ENCODE data around the gene DDX31. TPM values are rescaled to one million over a fixed set of nuclear protein-coding genes. Genes with fewer than 3 reads are reported as not detected.

Gene DDX31
- total and polyA plus RNA-seq, 9 of the 15 experiments (the other 6 are each of a cell fraction or from before 2014, with no cell fraction given), result 11.9 to 24.6 (median 22.2) TPM

GRCh38 chr9:132716007-132716406 lies 46.2 kb upstream of the DDX31 start (continued):
- no peak for TF ChIP-seq CTBP1 (IDR thresholded peaks at IDR 0.05; ENCODE audit: borderline replicate concordance)

GRCh38 chr9:132712753-132713152 lies 43.0 kb upstream of the DDX31 start:
- Histone ChIP-seq H3K4me3 (no peak overlapping the region), H3K4me1 (replicated peaks in 1 of 2; ENCODE audit: control insufficient read depth in 2 of 2, insufficient read depth in 2 of 2, low read length in 2 of 2) (peaks cover 0 to 3% of the 10 kb centered on the region in 2 experiments; a peak in 3 of 5 replicates), H3K27me3 (ENCODE audit: control insufficient read depth in 2 of 2, insufficient read depth in 2 of 2, low read length in 2 of 2) (peaks cover 46 to 50% of the 10 kb centered on the region in 2 experiments), H4K20me1 (replicated peaks; ENCODE audit: control insufficient read depth, insufficient read depth, low read length) (peaks cover 4% of the 10 kb centered on the region; the same call in 1 of the 2 replicates), H3K4me2 (ENCODE audit: insufficient read depth, low read length) (no peak overlapping the region), H3K27ac (ENCODE audit: extremely low read depth, low read depth, low read length) (no peak overlapping the region), H3K9ac (ENCODE audit: insufficient read depth in 1 of 2, low read depth in 2 of 2, low read length in 2 of 2) (no peak overlapping the region), H3K9me3 (replicated peaks; ENCODE audit: control insufficient read depth, insufficient read depth, low read depth, low read length) (no peaks in the 10 kb centered on the region), H3K9me1 (ENCODE audit: control insufficient read depth, insufficient read depth, low read length) (no peaks in the 10 kb centered on the region), H3K79me2 (ENCODE audit: control insufficient read depth, insufficient read depth, low read length) (no peaks in the 10 kb centered on the region), H2AFZ (ENCODE audit: low read depth, low read length) (no peak overlapping the region), H3K36me3 (ENCODE audit: control insufficient read depth, insufficient read depth, low read length) (no peaks in the 10 kb centered on the region)
- TF ChIP-seq NBN (IDR thresholded peaks at IDR 0.05; ENCODE audit: low read depth) (no peak), CREB3 (tag; conservative IDR thresholded peaks at IDR 0.05; ENCODE audit: low read depth) (no peak), ZC3H8 (IDR thresholded peaks at IDR 0.05) (no peak)
- intact Hi-C loops (cut with micrococcal nuclease), result no loop called here
- BruUV-seq (replicated peaks), result no TSS peak
- DNase-seq (ENCODE audit: extremely low read depth in 1 of 4, low spot score in 3 of 4) (no peak), ATAC-seq (no peak), FAIRE-seq (no peak)
- ChIA-PET CTCF (ENCODE audit: low intra/inter-chr PET ratio) (no interaction called here), POLR2A (interaction anchor here (0.6 kb wide), 1 partner anchor 18 kb away, joined by 3 read pairs; no protein-coding TSS in a partner anchor)
- 32% methylated on average over 5 of the region's 5 CpGs for WGBS (ENCODE audit: insufficient coverage, low coverage, missing lambda C conversion rate)
- in situ Hi-C loops (cut with MboI), result no loop called here
